HUES48 (cell line): ENCODE data around the gene MTOR.

Experiments
- H3K27ac ChIP-seq: one replicate; pipeline ENCODE4 v1.7.0; 2013; ENCODE audit warnings: low read depth, low read length, inconsistent platforms
- H3K27me3 ChIP-seq: 2 replicates; pipeline ENCODE4 v1.6.1; 2013; ENCODE audit warnings: mild to moderate bottlenecking, low read length; ENCODE audit not compliant: control insufficient read depth, insufficient read depth
- H3K36me3 ChIP-seq: 2 replicates; pipeline ENCODE4 v1.6.1; 2013; ENCODE audit warnings: low read length; ENCODE audit not compliant: control insufficient read depth, insufficient read depth
- H3K4me1 ChIP-seq: 2 replicates; pipeline ENCODE4 v1.6.1; 2013; ENCODE audit warnings: mild to moderate bottlenecking, low read length; ENCODE audit not compliant: control insufficient read depth, insufficient read depth
- H3K4me3 ChIP-seq: 2 replicates; pipeline ENCODE4 v1.5.1; 2013; ENCODE audit warnings: mild to moderate bottlenecking, low read depth, low read length
- H3K9ac ChIP-seq: 2 replicates; pipeline ENCODE4 v1.6.1; 2013; ENCODE audit warnings: mild to moderate bottlenecking, low read depth, low read length, moderate library complexity
- H3K9me3 ChIP-seq: 2 replicates; pipeline ENCODE4 v1.6.1; 2013; ENCODE audit warnings: low read length; ENCODE audit not compliant: control insufficient read depth, insufficient read depth

Gene MTOR

DNA sequence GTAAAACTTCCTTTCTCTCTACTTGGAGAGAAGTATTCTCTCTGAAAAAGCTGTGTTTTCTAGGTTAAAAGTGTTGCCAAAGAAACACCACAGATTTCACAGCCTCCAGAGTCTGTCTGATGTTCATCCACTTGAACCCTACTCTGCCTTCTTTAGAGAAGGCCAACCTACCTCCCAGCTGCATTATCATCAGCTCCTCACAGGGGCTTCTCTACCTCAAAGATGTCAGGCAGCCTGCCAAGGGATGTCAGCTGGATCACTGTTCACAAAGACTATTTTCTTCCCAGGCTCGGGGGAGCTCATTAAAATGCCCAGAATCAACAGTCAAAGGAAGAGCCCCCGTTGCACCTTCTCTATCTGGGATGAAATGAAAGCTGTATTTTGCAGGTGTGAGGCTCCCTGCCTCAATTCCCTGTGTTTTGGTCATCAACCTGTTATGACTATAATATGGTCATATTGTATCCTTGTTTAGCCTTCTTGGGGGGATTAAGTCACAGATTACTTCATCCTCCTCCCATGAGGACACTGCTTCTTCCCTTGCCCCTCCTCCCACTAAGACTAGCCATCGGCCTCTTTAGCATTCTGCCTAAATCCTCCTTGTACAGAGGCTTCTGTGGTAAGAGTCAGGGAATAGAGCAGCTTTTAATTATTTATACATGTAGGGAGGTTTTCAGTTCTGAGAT lies 47.5 kb downstream of the MTOR start:
- Histone ChIP-seq H3K9me3 (no peaks in the 10 kb centered on the region), H3K36me3 (peaks cover 95% of the 10 kb centered on the region), H3K27me3 (no peaks in the 10 kb centered on the region), H3K4me1 (no peaks in the 10 kb centered on the region), H3K27ac (no peak overlapping the region), H3K4me3 (no peak overlapping the region), H3K9ac (no peak overlapping the region)

DNA sequence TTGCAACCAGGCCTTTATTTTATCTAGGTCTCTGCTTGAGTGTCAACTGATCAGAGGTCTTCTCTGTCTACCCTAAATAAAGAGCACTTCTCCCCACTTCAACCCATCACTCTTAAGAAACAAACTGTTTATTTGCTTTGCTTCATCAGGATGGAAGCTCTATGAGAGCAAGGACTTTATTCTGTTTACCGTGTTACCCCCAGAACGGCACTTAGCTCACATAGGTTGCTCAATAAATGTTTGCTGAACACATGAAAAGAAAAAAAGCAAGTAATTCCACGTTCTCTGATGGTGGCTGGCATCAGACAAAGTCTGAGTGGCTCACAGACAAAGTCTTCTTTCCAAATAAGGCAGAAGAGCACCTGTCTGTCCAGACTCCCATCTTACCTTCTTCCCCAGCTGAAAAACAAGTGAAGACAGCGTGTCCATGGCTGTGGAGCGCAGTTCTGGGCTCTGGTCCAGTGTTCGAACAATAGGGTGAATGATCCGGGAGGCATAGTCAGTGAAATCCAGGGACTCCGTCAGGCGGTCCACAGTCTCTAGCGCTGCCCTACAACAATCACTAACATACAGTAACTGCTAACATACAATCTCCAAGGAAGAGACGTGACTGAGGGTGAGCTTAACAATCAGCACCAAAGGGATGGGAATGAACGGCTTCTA lies 50.3 kb downstream of the MTOR start:
- no peaks in the 10 kb centered on the region for H3K9me3 ChIP-seq
- no peaks in the 10 kb centered on the region for H3K27me3 ChIP-seq
- H3K4me3 ChIP-seq: no peak overlapping the region
- no peak overlapping the region for H3K27ac ChIP-seq
- H3K4me1 ChIP-seq: no peaks in the 10 kb centered on the region
- H3K36me3 ChIP-seq: peaks cover 97% of the 10 kb centered on the region
- no peak overlapping the region for H3K9ac ChIP-seq

DNA sequence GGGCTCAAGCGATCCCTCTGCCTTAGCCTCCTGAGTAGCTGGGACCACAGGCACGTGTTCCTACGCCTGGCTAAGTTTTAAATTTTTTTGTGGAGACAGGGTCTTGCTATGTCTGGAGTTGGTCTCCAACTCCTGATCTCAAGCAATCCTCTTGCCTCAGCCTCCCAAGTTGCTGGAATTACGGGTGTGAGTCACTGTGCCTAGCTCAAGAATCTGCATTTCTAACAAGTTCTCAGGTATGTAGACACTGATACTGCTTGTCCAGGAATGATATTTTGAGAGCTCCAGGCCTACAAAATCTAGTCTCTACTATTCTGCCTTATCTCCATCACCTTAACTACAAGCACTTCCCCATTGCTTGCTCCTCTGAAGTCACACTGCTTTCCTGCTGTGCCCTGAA lies 50.9 kb downstream of the MTOR start:
- H3K27me3 ChIP-seq: no peaks in the 10 kb centered on the region
- H3K4me1 ChIP-seq: no peaks in the 10 kb centered on the region
- peaks cover 97% of the 10 kb centered on the region for H3K36me3 ChIP-seq
- H3K9ac ChIP-seq: no peak overlapping the region
- H3K27ac ChIP-seq: no peak overlapping the region
- no peak overlapping the region for H3K4me3 ChIP-seq
- H3K9me3 ChIP-seq: no peaks in the 10 kb centered on the region

DNA sequence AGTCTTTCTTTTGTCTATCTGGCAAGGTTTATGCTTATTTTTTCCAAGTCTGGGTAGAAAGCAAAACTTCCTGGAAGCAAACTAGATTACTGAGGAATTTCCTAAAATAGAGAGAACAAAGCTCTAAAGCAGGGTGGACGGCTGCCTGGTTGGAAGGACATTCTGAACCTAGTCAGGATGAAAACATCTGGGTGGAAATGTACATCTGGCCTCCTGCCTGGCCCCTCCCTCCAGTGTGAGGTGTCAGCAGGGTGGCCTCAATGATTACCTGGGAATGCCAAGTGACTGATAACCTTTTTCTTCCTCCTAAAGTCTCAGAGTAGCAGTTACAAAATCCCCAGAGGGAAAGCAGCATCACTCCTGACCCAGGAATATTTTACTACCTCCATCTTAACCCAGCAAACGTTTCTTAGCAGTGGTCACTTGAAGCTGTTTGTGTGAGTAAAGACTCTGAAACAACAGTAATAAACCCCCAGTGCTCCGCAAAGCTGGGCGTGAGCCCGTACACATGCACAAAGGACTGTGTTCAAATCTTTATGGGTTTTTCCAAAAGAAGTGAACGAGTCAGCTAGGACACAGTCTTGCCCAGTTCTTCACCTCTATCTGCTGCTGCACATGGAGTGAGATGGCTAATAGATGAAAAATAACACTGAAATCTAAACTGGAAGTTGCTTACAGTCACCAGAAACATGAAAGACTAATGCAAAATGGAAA lies 54.3 kb downstream of the MTOR start:
- Histone ChIP-seq H3K9me3 (no peaks in the 10 kb centered on the region), H3K9ac (no peak overlapping the region), H3K4me1 (no peaks in the 10 kb centered on the region), H3K4me3 (no peak overlapping the region), H3K36me3 (peaks cover 98% of the 10 kb centered on the region), H3K27ac (no peak overlapping the region), H3K27me3 (no peaks in the 10 kb centered on the region)

DNA sequence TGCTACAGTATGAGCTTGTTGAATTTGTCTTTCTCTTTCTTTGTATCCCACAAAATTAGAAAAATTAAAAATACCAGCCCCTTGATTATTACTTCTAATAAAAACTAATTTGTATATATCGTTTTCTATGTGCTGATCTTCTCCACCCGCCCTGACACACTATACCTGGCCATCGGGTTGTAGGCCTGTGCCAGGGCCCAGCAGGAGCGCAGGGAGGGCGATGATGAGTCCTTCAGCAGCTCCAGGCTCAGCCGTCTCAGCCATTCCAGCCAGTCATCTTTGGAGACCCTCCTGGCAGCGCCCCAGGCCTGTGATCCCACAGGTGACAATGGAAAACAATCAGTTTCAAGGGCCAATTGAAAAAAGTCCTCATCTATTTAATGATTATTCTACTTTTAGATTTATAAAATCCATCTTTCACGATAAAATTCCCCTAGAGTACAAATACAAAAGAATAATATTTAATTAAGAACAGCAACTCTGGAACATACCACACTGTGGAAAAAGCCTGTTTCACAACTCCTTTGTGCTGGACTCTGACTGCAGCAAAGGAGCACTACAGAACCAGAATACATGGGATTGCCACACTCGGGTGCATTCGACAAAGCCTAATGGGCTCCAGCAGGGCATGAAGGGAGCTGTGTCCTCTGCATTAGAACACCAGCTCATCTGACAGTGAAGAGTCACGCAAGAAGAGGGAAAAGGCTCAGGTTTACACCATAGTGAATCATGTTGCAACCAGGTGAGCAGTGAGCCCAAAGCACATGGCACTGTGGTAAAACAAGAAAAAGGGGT lies 57.8 kb downstream of the MTOR start:
- H3K36me3 ChIP-seq: peaks cover 87% of the 10 kb centered on the region

DNA sequence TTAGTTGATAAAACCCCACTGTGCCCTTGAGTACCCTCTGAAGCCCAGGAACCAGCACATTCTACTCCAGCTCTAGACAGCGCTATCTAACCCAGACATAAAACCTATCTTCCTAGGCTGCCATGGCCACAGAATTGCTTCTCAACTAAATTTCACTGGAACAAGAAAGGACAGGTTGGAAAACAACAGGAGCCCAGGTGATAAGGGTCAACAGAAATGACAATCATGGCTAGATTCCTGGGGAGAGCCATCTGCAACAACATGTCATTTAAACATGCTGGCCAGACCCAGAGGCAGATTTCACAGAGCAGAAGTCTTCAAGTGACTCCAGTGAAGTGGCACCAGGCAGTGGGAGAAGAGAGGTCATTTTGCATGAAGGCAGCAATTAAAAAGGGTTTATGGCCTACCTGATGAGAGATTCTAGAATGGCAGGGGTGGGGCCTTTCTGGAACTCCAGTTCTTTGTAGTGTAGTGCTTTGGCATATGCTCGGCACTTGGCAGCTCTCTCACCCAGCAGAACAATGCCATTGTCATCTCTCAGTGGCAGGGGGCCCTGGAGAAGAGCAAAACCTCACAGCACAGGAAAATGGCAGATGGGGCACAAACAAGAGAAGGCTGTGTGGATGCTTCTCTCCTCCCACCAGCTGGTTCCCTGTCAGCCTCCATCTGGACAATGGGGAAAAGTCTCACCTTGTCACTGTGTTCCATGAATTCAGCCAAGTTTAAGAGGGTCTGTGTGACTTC lies 63.3 kb downstream of the MTOR start:
- Histone ChIP-seq H3K27ac (no peak overlapping the region), H3K4me3 (no peak overlapping the region), H3K4me1 (no peaks in the 10 kb centered on the region), H3K27me3 (no peaks in the 10 kb centered on the region), H3K9ac (no peak overlapping the region), H3K9me3 (no peaks in the 10 kb centered on the region), H3K36me3 (peaks cover 87% of the 10 kb centered on the region)

More for the DNA sequence above, 57.8 kb downstream of the MTOR start:
- H3K9ac ChIP-seq: no peak overlapping the region
- H3K4me1 ChIP-seq: no peaks in the 10 kb centered on the region
- H3K27ac ChIP-seq: no peak overlapping the region
- no peaks in the 10 kb centered on the region for H3K27me3 ChIP-seq
- H3K9me3 ChIP-seq: no peaks in the 10 kb centered on the region
- H3K4me3 ChIP-seq: no peak overlapping the region

DNA sequence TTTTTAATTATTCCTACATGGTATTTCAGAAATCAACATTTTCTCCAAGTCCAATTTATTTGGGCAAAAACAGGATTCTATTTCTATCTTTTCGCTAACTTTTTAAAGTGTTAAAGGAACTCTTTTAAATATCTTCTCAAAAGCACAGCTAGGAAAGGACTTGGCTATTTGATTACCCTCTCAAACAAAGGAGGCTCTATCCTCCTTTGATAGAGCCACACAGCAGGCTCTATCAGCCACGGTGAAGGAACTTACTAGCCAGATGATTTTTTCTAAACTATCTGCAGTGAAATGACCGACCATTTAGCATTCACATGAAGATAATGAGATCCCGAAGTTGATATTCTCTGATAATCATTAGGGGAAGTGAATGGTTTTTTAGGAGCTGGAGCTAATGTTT lies 64.1 kb downstream of the MTOR start:
- Histone ChIP-seq H3K4me1 (no peaks in the 10 kb centered on the region), H3K9ac (no peak overlapping the region), H3K36me3 (peaks cover 87% of the 10 kb centered on the region), H3K27me3 (no peaks in the 10 kb centered on the region), H3K4me3 (no peak overlapping the region), H3K9me3 (no peaks in the 10 kb centered on the region), H3K27ac (no peak overlapping the region)

DNA sequence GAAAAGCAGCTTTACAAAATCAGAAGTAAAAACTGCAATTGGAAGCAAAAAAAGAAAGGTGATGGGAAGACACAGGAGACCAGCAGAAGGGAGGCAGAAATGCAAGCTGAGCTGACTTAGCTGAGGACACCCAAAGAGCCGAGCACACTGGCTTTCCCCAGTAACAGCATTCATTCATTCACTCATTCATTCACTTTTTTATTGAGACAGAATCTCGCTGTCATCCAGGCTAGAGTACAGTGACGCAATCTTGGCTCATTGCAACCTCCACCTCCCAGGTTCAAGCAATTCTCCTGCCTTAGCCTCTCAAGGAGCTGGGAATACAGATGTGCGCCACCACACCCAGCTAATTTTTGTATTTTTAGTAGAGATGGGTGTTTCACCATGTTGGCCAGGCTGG lies 65.0 kb downstream of the MTOR start:
- peaks cover 90% of the 10 kb centered on the region for H3K36me3 ChIP-seq

DNA sequence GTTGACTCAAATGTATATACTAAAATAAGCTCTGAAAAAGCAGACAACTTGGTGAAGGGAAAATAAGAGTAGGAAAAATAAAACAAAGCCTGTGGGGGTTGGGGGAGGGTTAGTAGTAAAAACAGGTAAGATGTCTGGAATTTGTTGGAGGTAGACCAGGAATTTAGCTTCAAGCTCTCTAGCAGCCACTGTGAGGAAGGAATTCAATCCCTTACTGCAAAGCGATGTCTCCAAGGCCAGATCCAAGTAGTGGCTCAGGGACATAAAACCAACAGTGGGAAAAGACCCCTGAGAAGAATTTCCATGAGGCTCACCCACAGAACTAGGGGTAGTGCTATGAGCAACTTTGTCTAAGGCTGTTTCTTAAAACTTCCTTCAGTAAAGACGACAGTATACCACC lies 65.4 kb downstream of the MTOR start:
- Histone ChIP-seq H3K4me1 (no peaks in the 10 kb centered on the region), H3K27me3 (no peaks in the 10 kb centered on the region), H3K36me3 (peaks cover 91% of the 10 kb centered on the region), H3K9ac (no peak overlapping the region), H3K27ac (no peak overlapping the region), H3K4me3 (no peak overlapping the region), H3K9me3 (no peaks in the 10 kb centered on the region)

More for the DNA sequence above, 65.0 kb downstream of the MTOR start:
- no peak overlapping the region for H3K27ac ChIP-seq
- H3K9me3 ChIP-seq: no peaks in the 10 kb centered on the region
- H3K9ac ChIP-seq: no peak overlapping the region
- H3K27me3 ChIP-seq: no peaks in the 10 kb centered on the region
- H3K4me3 ChIP-seq: no peak overlapping the region
- H3K4me1 ChIP-seq: no peaks in the 10 kb centered on the region

DNA sequence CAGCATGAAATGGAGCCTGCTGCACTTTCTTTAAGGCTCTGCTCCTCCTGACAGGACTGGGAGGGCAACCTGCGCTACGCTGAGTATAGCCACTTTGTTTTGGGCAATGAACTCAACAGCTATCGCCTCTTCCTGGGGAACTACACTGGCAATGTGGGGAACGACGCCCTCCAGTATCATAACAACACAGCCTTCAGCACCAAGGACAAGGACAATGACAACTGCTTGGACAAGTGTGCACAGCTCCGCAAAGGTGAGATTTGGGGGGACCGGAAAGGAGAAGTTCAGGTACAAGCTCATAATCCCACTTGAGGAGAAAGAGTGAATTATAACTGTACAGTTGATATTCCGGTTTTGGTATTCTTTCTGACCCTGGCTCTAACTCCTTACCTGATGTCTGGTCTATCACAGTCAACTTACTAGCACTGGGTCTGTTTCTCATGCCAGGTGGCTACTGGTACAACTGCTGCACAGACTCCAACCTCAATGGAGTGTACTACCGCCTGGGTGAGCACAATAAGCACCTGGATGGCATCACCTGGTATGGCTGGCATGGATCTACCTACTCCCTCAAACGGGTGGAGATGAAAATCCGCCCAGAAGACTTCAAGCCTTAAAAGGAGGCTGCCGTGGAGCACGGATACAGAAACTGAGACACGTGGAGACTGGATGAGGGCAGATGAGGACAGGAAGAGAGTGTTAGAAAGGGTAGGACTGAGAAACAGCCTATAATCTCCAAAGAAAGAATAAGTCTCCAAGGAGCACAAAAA lies 67.8 kb downstream of the MTOR start:
- H3K36me3 ChIP-seq: peaks cover 93% of the 10 kb centered on the region
- no peaks in the 10 kb centered on the region for H3K27me3 ChIP-seq
- no peaks in the 10 kb centered on the region for H3K9me3 ChIP-seq
- no peak overlapping the region for H3K4me3 ChIP-seq
- H3K9ac ChIP-seq: no peak overlapping the region
- no peaks in the 10 kb centered on the region for H3K4me1 ChIP-seq
- H3K27ac ChIP-seq: no peak overlapping the region
